Hepatocyte (in vitro differentiated cells): Measurements from ENCODE around the gene PPP2R3A. TPM values are rescaled to one million over a fixed set of nuclear protein-coding genes. Genes with fewer than 3 reads are reported as not detected.

Experiments
- DNase-seq: peaks from one replicate; pipeline ENCODE4 v3.0.0-alpha.2; 2016; ENCODE audit warnings: low spot score
- H2AFZ ChIP-seq: fragments of 200-600 bp; sonication (generic); 2 replicates; pipeline ENCODE4 v1.6.0; 2016; ENCODE audit warnings: antibody characterized with exemption, mild to moderate bottlenecking
- H3K27ac ChIP-seq: fragments of 200-600 bp; sonication (generic); 2 replicates; pipeline ENCODE4 v1.5.1; 2016; ENCODE audit warnings: mild to moderate bottlenecking
- H3K27me3 ChIP-seq: fragments of 200-600 bp; sonication (generic); 2 replicates; pipeline ENCODE4 v1.6.1; 2016
- H3K36me3 ChIP-seq: fragments of 200-600 bp; sonication (generic); replicated peaks from 2 replicates; pipeline ENCODE4 v1.5.1; 2016; ENCODE audit warnings: low read depth; ENCODE audit not compliant: insufficient read depth
- H3K4me1 ChIP-seq: fragments of 200-600 bp; sonication (generic); 2 replicates; pipeline ENCODE4 v1.5.1; 2016; ENCODE audit warnings: mild to moderate bottlenecking, moderate library complexity; ENCODE audit not compliant: insufficient read depth
- H3K4me2 ChIP-seq: fragments of 200-600 bp; sonication (generic); 2 replicates; pipeline ENCODE4 v1.6.0; 2016
- H3K4me3 ChIP-seq: fragments of 200-600 bp; sonication (generic); 2 replicates; pipeline ENCODE4 v1.5.1; 2016; ENCODE audit warnings: mild to moderate bottlenecking
- H3K79me2 ChIP-seq: fragments of 200-600 bp; sonication (generic); 2 replicates; pipeline ENCODE4 v1.6.0; 2017; ENCODE audit warnings: mild to moderate bottlenecking
- H3K9me2 ChIP-seq: fragments of 200-600 bp; sonication (generic); replicated peaks from 2 replicates; pipeline ENCODE4 v1.6.0; 2017; ENCODE audit warnings: mild to moderate bottlenecking; ENCODE audit not compliant: insufficient read depth
- H3K9me3 ChIP-seq: fragments of 200-600 bp; sonication (generic); 2 replicates; pipeline ENCODE4 v1.5.1; 2016; ENCODE audit warnings: low read depth, mild to moderate bottlenecking
- H4K20me1 ChIP-seq: fragments of 200-600 bp; sonication (generic); 2 replicates; pipeline ENCODE4 v1.6.0; 2016; ENCODE audit warnings: mild to moderate bottlenecking; ENCODE audit not compliant: insufficient read depth, poor library complexity, severe bottlenecking
- EZH2 ChIP-seq: fragments of 200-600 bp; sonication (generic); IDR thresholded peaks from 2 replicates; pipeline ENCODE4 v1.6.1; 2016; ENCODE audit warnings: antibody characterized with exemption, mild to moderate bottlenecking, borderline replicate concordance
- EZH2phosphoT487 ChIP-seq: fragments of 200-600 bp; sonication (generic); IDR thresholded peaks from one replicate; pipeline ENCODE4 v1.6.1; 2018; ENCODE audit warnings: antibody characterized with exemption, mild to moderate bottlenecking, low read depth, moderate library complexity; ENCODE audit not compliant: unreplicated experiment, severe bottlenecking
- WGBS: methylation state at CpG from one replicate; pipeline ENCODE4 v1.1.6; 2016; ENCODE audit warnings: low lambda C conversion rate; ENCODE audit errors: missing lambda C conversion rate; 5-methylcytosine and 5-hydroxymethylcytosine counted together
- polyA plus RNA-seq: library from polyadenylated mRNA; unstranded; fragments of >200 nt; fragmentation: Nextera tagmentation; extraction: Ambion mirVana; gene quantifications from 2 replicates; pipeline ENCODE4 v1.2.1, GENCODE V29; 2016
- total RNA-seq: library from RNA; depleted of rRNA; stranded (reverse); fragments of >200 nt; gene quantifications from 2 replicates; pipeline ENCODE4 v1.2.3, GENCODE V29; 2014
- TF ChIP-seq, protein P1 (sequence below): fragments of 200-600 bp; sonication (generic); IDR thresholded peaks from 2 replicates; pipeline ENCODE4 v1.5.1; 2016; ENCODE audit warnings: antibody characterized with exemption, mild to moderate bottlenecking; ENCODE audit not compliant: poor library complexity

Gene PPP2R3A
- total and polyA plus RNA-seq, 2 experiments from 2014 or later: 6.7 to 20.2 TPM

DNA sequence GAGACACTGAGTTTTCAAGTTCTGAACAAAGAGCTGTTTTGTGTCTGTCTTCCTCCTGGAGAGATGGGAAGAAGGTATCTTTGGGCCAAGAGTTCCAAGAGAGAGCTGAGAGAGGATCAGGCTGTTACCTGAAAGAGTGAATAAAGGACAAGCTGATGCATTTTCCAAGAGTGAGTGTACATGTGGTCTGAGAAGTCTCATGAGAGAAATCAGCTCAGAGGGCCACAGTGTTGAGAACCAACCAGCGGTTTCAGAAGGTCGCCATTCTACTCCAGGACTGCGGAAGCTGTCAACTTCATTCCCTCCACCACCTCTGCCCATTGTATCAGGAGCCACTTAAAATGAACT is 42.7 kb upstream of the PPP2R3A start:
- no peaks in the 10 kb centered on the region for H3K9me3 ChIP-seq
- no peak for DNase-seq
- no peaks in the 10 kb centered on the region for H3K4me1 ChIP-seq
- no peak overlapping the region for H3K4me2 ChIP-seq
- no peaks in the 10 kb centered on the region for H4K20me1 ChIP-seq
- H3K4me3 ChIP-seq: no peak overlapping the region
- TF ChIP-seq, protein P1, sequence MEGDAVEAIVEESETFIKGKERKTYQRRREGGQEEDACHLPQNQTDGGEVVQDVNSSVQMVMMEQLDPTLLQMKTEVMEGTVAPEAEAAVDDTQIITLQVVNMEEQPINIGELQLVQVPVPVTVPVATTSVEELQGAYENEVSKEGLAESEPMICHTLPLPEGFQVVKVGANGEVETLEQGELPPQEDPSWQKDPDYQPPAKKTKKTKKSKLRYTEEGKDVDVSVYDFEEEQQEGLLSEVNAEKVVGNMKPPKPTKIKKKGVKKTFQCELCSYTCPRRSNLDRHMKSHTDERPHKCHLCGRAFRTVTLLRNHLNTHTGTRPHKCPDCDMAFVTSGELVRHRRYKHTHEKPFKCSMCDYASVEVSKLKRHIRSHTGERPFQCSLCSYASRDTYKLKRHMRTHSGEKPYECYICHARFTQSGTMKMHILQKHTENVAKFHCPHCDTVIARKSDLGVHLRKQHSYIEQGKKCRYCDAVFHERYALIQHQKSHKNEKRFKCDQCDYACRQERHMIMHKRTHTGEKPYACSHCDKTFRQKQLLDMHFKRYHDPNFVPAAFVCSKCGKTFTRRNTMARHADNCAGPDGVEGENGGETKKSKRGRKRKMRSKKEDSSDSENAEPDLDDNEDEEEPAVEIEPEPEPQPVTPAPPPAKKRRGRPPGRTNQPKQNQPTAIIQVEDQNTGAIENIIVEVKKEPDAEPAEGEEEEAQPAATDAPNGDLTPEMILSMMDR: no peak
- no peak for TF ChIP-seq EZH2phosphoT487
- no peak overlapping the region for H2AFZ ChIP-seq
- peak overlapping the region; percentile 44 for H3K27ac ChIP-seq
- no peaks in the 10 kb centered on the region for H3K27me3 ChIP-seq
- H3K36me3 ChIP-seq: no peaks in the 10 kb centered on the region
- WGBS: 93% methylated on average over 3 of the region's 3 CpGs
- H3K79me2 ChIP-seq: no peaks in the 10 kb centered on the region
- no peaks in the 10 kb centered on the region for H3K9me2 ChIP-seq

DNA sequence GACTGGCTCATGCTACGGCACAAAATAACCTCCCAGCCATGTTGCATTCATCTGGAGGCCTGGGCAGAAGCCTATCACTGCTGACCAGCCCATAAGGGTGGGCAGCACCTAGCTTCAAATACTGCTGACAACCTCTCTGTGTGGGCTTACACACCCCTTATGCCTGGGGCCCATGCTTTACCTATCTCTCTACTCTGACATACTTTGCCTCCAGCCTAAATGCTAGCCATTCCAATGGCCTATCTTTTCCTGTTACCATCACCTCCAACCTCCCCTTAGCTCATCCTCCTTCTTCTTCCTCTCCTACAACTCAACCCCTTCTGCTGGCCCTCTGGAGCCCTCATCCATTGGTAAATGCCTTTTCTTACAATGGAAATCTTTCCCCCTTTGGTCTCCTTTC is 41.0 kb upstream of the PPP2R3A start:
- DNase-seq: no peak
- TF ChIP-seq EZH2: no peak
- TF ChIP-seq, protein P1: no peak
- Histone ChIP-seq H3K9me3 (no peaks in the 10 kb centered on the region), H3K4me3 (no peak overlapping the region), H3K4me2 (no peak overlapping the region), H3K4me1 (no peaks in the 10 kb centered on the region), H3K79me2 (no peaks in the 10 kb centered on the region), H3K27me3 (no peaks in the 10 kb centered on the region), H3K36me3 (no peaks in the 10 kb centered on the region), H3K9me2 (no peaks in the 10 kb centered on the region), H3K27ac (no peak overlapping the region), H2AFZ (no peak overlapping the region), H4K20me1 (no peaks in the 10 kb centered on the region)
- 95% methylated on average over 1 of the region's 1 CpG for WGBS

DNA sequence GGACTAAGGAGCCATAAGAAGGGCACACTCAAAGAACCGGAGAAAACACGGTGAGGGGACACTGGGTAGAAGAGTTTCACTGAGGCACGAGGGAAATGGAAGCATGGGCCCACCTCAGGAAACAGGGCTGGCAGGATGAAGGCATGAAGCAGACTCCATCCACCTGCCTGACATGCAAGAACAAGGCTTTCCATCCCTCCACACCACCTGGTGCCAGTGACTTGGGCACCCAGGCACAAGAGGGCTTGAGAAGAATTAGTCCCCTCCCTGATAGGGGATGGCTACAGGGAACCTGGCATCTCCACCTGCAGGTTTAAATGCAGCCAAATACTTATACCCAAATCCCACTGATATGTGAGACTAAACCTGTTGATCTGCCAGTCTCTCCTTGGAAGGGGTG is 38.9 kb upstream of the PPP2R3A start:
- H3K9me2 ChIP-seq: no peaks in the 10 kb centered on the region
- 93% methylated on average over 3 of the region's 3 CpGs for WGBS
- H3K4me2 ChIP-seq: no peak overlapping the region
- no peaks in the 10 kb centered on the region for H3K36me3 ChIP-seq
- no peaks in the 10 kb centered on the region for H3K27me3 ChIP-seq
- H3K27ac ChIP-seq: no peak overlapping the region
- TF ChIP-seq, protein P1: no peak
- TF ChIP-seq EZH2: no peak
- TF ChIP-seq EZH2phosphoT487: no peak
- H3K4me3 ChIP-seq: no peak overlapping the region
- no peak overlapping the region for H2AFZ ChIP-seq
- no peaks in the 10 kb centered on the region for H4K20me1 ChIP-seq
- no peaks in the 10 kb centered on the region for H3K79me2 ChIP-seq
- no peaks in the 10 kb centered on the region for H3K4me1 ChIP-seq
- H3K9me3 ChIP-seq: no peaks in the 10 kb centered on the region
- no peak for DNase-seq

DNA sequence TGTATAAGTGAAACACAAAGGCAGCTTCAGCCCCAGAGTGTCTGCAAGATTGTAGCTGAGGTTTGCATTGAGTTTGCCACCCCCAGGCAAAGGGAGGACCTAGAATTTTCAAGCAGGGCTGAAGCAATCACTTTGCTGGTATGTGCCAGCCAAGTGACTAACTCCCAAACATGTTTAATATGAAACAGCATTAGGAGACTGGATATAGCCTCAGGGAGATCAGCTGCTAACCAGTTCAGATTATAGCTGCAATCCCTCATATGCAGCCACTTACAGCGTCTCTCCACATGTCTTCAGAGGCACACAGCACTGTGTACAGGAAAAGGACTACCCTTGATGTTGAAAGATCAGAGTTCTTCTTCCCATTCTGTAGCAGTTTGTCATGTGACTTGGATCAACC is 38.4 kb upstream of the PPP2R3A start:
- Histone ChIP-seq H3K79me2 (no peaks in the 10 kb centered on the region), H2AFZ (no peak overlapping the region), H3K9me2 (no peaks in the 10 kb centered on the region), H3K4me2 (no peak overlapping the region), H4K20me1 (no peaks in the 10 kb centered on the region), H3K4me3 (no peak overlapping the region), H3K27ac (no peak overlapping the region), H3K9me3 (no peaks in the 10 kb centered on the region), H3K27me3 (no peaks in the 10 kb centered on the region), H3K4me1 (no peaks in the 10 kb centered on the region), H3K36me3 (no peaks in the 10 kb centered on the region)
- TF ChIP-seq, protein P1: no peak
- TF ChIP-seq EZH2phosphoT487 (no peak), EZH2 (no peak)
- 61% methylated on average over 1 of the region's 1 CpG for whole genome bisulfite sequencing
- DNase-seq: no peak
